SK-N-SH treated with all-trans-retinoic acid at 6 μM for 48 hours (cell line): ENCODE data around the gene RNPEP.

Experiments
- ARNTL ChIP-seq: fragments of 450-650 bp; formaldehyde crosslinking; IDR thresholded peaks from 2 replicates; pipeline ENCODE4 v1.5.0; 2020; ENCODE audit warnings: low read depth, mild to moderate bottlenecking, moderate library complexity, borderline replicate concordance
- CREB5 ChIP-seq: fragments of 250-450 bp; sonication (Bioruptor Pico); IDR thresholded peaks from 2 replicates; pipeline ENCODE4 v1.5.1; 2020; ENCODE audit warnings: low read depth, mild to moderate bottlenecking, moderate library complexity
- CSDC2 ChIP-seq: fragments of 250-450 bp; sonication (Bioruptor Pico); IDR thresholded peaks from 2 replicates; pipeline ENCODE4 v1.5.0; 2020; ENCODE audit warnings: mild to moderate bottlenecking, moderate library complexity
- ISL1 ChIP-seq: fragments of 250-450 bp; sonication (Bioruptor Pico); IDR thresholded peaks from 2 replicates; pipeline ENCODE4 v2.1.2; 2022; ENCODE audit warnings: mild to moderate bottlenecking, moderate library complexity
- OSR1 ChIP-seq: fragments of 250-450 bp; sonication (Bioruptor Pico); IDR thresholded peaks from 2 replicates; pipeline ENCODE4 v1.8.0; 2022; ENCODE audit warnings: moderate library complexity, mild to moderate bottlenecking, inconsistent platforms
- PATZ1 ChIP-seq: fragments of 250-450 bp; sonication (Bioruptor Pico); IDR thresholded peaks from 2 replicates; pipeline ENCODE4 v1.8.0; 2020; ENCODE audit warnings: mild to moderate bottlenecking, moderate library complexity, borderline replicate concordance
- POU6F1 ChIP-seq: fragments of 250-450 bp; sonication (Bioruptor Pico); IDR thresholded peaks from 2 replicates; pipeline ENCODE4 v1.8.0; 2021; ENCODE audit warnings: low read depth, mild to moderate bottlenecking, moderate library complexity, borderline replicate concordance
- TCF4 ChIP-seq: fragments of 250-450 bp; sonication (Bioruptor Pico); IDR thresholded peaks from 2 replicates; pipeline ENCODE4 v1.8.0; 2021; ENCODE audit warnings: mild to moderate bottlenecking, moderate library complexity, borderline replicate concordance
- ZFP3 ChIP-seq: fragments of 250-450 bp; sonication (Bioruptor Pico); IDR thresholded peaks from 2 replicates; pipeline ENCODE4 v1.5.0; 2020; ENCODE audit warnings: mild to moderate bottlenecking, moderate library complexity
- ZNF70 ChIP-seq: fragments of 450-650 bp; formaldehyde crosslinking; IDR thresholded peaks from 2 replicates; pipeline ENCODE4 v1.5.0; 2020; ENCODE audit warnings: mild to moderate bottlenecking, moderate library complexity

GRCh38 chr1:202049129-202049528 is 66.7 kb downstream of the RNPEP start:
- no peak for TF ChIP-seq CSDC2
- no peak for TF ChIP-seq TCF4 (CRISPR knock-in tag)
- TF ChIP-seq ARNTL = no peak
- TF ChIP-seq ZFP3 (CRISPR knock-in tag) = no peak
- TF ChIP-seq OSR1 = no peak
- TF ChIP-seq ZNF70 = no peak
- no peak for TF ChIP-seq PATZ1 (CRISPR knock-in tag)
- no peak for TF ChIP-seq POU6F1 (CRISPR knock-in tag)
- no peak for TF ChIP-seq ISL1 (CRISPR knock-in tag)
- TF ChIP-seq CREB5 (CRISPR knock-in tag) = no peak
